ENCODE measurements around the gene UAP1.
"Not testable (repeated sequence)": the region's sequence is repeated elsewhere in the genome, so short reads cannot be mapped to it uniquely, and the experiment has no call there.

UAP1 gene

DNA sequence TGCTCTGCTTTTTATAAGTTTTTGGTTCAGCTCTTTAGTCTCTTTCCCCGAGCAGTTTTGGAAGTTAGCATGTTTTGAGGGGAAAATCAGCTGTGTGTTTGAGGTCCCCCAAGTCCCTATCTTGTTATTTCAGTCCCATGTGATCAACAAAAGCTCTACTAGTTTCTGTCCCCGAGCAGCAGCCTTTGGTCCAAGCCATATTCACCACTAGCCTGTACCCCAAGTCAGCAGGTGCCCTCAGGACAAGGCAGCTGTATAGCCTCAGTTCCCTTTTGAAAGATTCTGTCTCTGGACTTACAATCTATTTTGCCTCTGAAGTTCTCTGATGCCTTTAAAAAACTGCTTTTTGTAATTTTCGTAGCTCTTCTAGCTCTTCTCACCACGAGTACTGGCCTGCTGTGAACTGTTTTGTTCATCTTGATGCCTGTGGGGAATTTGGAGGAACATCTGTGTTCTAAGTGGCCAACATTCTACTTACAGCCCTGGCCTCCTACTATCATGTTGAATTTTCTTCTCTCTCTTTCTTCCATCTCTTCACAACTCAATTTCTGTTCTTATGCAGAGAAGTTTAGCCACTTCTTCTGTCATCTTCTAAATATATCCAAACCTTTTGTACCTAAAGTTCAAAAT is 16.7 kb downstream of the UAP1 start:
- H3K4me3 ChIP-seq (ENCODE audit: control insufficient read depth in 1 of 7, extremely low read depth in 1 of 7, insufficient read depth in 4 of 7, low read depth in 2 of 7, low read length in 6 of 7), result no peak overlapping the region
- no peak for DNase-seq
- CTCF ChIA-PET, result interaction anchor here (0.7 to 1.4 kb wide), 4 partner anchors 11 to 19 kb away, joined by 3 to 7 read pairs (median 4); no protein-coding TSS in a partner anchor
- no peaks in the 10 kb centered on the region for H3K27me3 ChIP-seq (replicated peaks in 2 of 5; ENCODE audit: control insufficient read depth in 4 of 5, insufficient read depth in 5 of 5, low read length in 4 of 5)
- H3K4me1 ChIP-seq (ENCODE audit: control extremely low read depth in 1 of 4, control insufficient read depth in 4 of 4, insufficient read depth in 4 of 4, low read length in 3 of 4), result no peaks in the 10 kb centered on the region
- POLR2A ChIA-PET, result interaction anchor here (0.7 kb wide), 2 partner anchors 18 to 76 kb away, joined by 3 read pairs; no protein-coding TSS in a partner anchor
- H3K36me3 ChIP-seq (ENCODE audit: control insufficient read depth in 4 of 4, insufficient read depth in 4 of 4, low read length in 3 of 4), result peaks cover 0 to 27% (median 9%) of the 10 kb centered on the region in 4 experiments
- H3K27ac ChIP-seq (ENCODE audit: insufficient read depth in 1 of 2, low read depth in 1 of 2, low read length in 2 of 2, poor library complexity in 1 of 2, severe bottlenecking in 2 of 2), result no peak overlapping the region
- H3K9me3 ChIP-seq (ENCODE audit: control extremely low read depth in 1 of 5, control insufficient read depth in 4 of 5, insufficient read depth in 2 of 5, low read depth in 1 of 5, low read length in 4 of 5), result no peaks in the 10 kb centered on the region
- WGBS (ENCODE audit: insufficient coverage), result 91% methylated on average over 2 of the region's 4 CpGs

DNA sequence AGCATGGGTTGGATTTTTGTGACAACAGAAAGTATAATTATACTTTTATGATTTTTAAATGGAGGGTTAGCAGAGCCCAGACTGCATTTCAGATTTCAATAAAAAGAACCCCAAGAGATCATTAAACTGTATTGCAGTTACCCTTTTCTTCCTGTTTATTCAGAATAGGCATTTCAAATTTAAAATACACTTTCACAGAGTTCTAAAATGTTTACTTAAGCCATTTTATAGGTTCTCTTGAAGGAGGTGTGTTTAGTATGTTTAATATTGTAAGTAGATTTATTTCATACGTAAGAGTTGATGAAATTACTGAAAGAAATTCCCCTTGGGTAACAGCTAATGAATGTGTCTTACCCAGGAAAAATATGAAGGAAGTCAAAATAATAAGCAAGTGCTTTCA is 17.4 kb downstream of the UAP1 start:
- DNase-seq, result no peak
- H3K4me3 ChIP-seq (ENCODE audit: control insufficient read depth in 1 of 7, extremely low read depth in 1 of 7, insufficient read depth in 4 of 7, low read depth in 2 of 7, low read length in 6 of 7), result no peak overlapping the region
- ChIA-PET CTCF (interaction anchor here (0.7 kb wide), 1 partner anchor 11 kb away, joined by 3 read pairs; no protein-coding TSS in a partner anchor), POLR2A (interaction anchor here (0.7 kb wide), 1 partner anchor 77 kb away, joined by 3 read pairs; no protein-coding TSS in a partner anchor)
- WGBS (ENCODE audit: insufficient coverage), result 100% methylated on average over 1 of the region's 1 CpG
- no peaks in the 10 kb centered on the region for H3K4me1 ChIP-seq (ENCODE audit: control extremely low read depth in 1 of 4, control insufficient read depth in 4 of 4, insufficient read depth in 4 of 4, low read length in 3 of 4)
- H3K36me3 ChIP-seq (ENCODE audit: control insufficient read depth in 4 of 4, insufficient read depth in 4 of 4, low read length in 3 of 4), result peaks cover 1 to 27% (median 9%) of the 10 kb centered on the region in 4 experiments
- H3K9me3 ChIP-seq (ENCODE audit: control extremely low read depth in 1 of 5, control insufficient read depth in 4 of 5, insufficient read depth in 2 of 5, low read depth in 1 of 5, low read length in 4 of 5), result no peaks in the 10 kb centered on the region
- H3K27ac ChIP-seq (ENCODE audit: insufficient read depth in 1 of 2, low read depth in 1 of 2, low read length in 2 of 2, poor library complexity in 1 of 2, severe bottlenecking in 2 of 2), result no peak overlapping the region
- no peaks in the 10 kb centered on the region for H3K27me3 ChIP-seq (replicated peaks in 2 of 5; ENCODE audit: control insufficient read depth in 4 of 5, insufficient read depth in 5 of 5, low read length in 4 of 5)

DNA sequence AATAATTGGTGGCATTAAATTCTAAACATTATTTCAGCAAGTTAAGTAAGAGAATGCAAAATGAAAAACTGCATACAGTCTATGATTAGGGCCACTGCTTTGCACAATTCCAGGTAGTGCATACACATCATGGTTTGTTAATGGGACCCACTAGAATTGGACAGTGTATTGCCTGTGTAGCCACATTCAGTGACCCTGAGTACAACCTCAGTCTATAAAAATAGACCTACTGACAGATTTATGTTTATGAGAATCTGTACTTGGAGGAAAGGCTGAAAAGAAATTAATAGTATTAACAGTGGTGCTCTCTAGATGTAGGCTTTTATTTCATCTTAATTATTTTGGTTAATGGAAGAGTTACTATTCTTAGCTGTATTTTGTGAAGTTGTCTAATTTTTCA is 18.8 kb downstream of the UAP1 start:
- DNase-seq, result no peak
- ChIA-PET POLR2A (interaction anchor here (0.7 kb wide), 1 partner anchor 423 kb away, joined by 3 read pairs; no protein-coding TSS in a partner anchor), CTCF (no interaction called here)
- H3K4me3 ChIP-seq (ENCODE audit: control insufficient read depth in 1 of 7, extremely low read depth in 1 of 7, insufficient read depth in 4 of 7, low read depth in 2 of 7, low read length in 6 of 7), result no peak overlapping the region
- H3K9me3 ChIP-seq (ENCODE audit: control extremely low read depth in 1 of 5, control insufficient read depth in 4 of 5, insufficient read depth in 2 of 5, low read depth in 1 of 5, low read length in 4 of 5), result no peaks in the 10 kb centered on the region
- no peaks in the 10 kb centered on the region for H3K27me3 ChIP-seq (replicated peaks in 2 of 5; ENCODE audit: control insufficient read depth in 4 of 5, insufficient read depth in 5 of 5, low read length in 4 of 5)
- H3K36me3 ChIP-seq (ENCODE audit: control insufficient read depth in 4 of 4, insufficient read depth in 4 of 4, low read length in 3 of 4), result peaks cover 4 to 34% (median 9%) of the 10 kb centered on the region in 4 experiments
- H3K27ac ChIP-seq (ENCODE audit: insufficient read depth in 1 of 2, low read depth in 1 of 2, low read length in 2 of 2, poor library complexity in 1 of 2, severe bottlenecking in 2 of 2), result no peak overlapping the region
- H3K4me1 ChIP-seq (ENCODE audit: control extremely low read depth in 1 of 4, control insufficient read depth in 4 of 4, insufficient read depth in 4 of 4, low read length in 3 of 4), result no peaks in the 10 kb centered on the region

- POLR2A ChIA-PET; DNase-seq; H3K27ac ChIP-seq (ENCODE audit: insufficient read depth in 1 of 2, low read depth in 1 of 2, low read length in 2 of 2, poor library complexity in 1 of 2, severe bottlenecking in 2 of 2); H3K9me3 ChIP-seq (ENCODE audit: control extremely low read depth in 1 of 5, control insufficient read depth in 4 of 5, insufficient read depth in 2 of 5, low read depth in 1 of 5, low read length in 4 of 5); CTCF ChIA-PET; H3K4me1 ChIP-seq (ENCODE audit: control extremely low read depth in 1 of 4, control insufficient read depth in 4 of 4, insufficient read depth in 4 of 4, low read length in 3 of 4); H3K4me3 ChIP-seq (ENCODE audit: control insufficient read depth in 1 of 7, extremely low read depth in 1 of 7, insufficient read depth in 4 of 7, low read depth in 2 of 7, low read length in 6 of 7); H3K27me3 ChIP-seq (replicated peaks in 2 of 5; ENCODE audit: control insufficient read depth in 4 of 5, insufficient read depth in 5 of 5, low read length in 4 of 5): not testable (repeated sequence)
- 81% methylated on average over 3 of the region's 6 CpGs for WGBS (ENCODE audit: insufficient coverage)
- peaks cover 2 to 33% (median 13%) of the 10 kb centered on the region in 4 experiments for H3K36me3 ChIP-seq (ENCODE audit: control insufficient read depth in 4 of 4, insufficient read depth in 4 of 4, low read length in 3 of 4)
Observed at GRCh38 chr1:162582901-162583300, 21.4 kb downstream of the UAP1 start.

DNA sequence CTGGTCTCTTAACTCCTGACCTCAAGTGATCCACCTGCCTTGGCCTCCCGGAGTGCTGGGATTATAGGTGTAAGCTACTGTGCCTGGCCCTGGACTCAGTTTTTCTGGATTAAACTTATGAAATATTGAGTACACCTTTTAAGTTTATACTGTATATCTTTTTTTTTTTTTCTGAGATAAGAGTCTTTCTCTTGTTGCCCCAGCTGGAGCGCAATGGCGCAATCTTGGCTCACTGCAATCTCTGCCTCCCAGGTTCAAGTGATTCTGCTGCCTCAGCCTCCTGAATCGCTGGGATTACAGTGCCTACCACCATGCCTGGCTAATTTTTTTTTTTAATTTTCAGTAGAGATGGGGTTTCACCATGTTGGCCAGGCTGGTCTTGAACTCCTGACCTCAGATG is 23.6 kb downstream of the UAP1 start:
- CTCF ChIA-PET, result interaction anchor here (0.6 kb wide), 1 partner anchor 1434 kb away, joined by 3 read pairs; no protein-coding TSS in a partner anchor

DNA sequence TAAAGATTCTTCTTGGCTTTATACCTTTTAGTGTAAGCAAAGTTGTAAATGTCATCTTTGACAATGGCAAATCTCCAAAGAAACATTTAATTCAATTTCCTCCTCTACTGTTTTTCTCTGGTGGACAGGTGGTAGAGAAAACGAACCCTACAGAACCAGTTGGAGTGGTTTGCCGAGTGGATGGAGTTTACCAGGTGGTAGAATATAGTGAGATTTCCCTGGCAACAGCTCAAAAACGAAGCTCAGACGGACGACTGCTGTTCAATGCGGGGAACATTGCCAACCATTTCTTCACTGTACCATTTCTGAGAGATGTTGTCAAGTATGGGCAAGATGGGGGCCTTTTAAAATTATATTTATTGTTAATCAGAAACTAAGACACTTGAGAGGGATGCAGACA is 25.8 kb downstream of the UAP1 start:
- Histone ChIP-seq H3K9me3 (ENCODE audit: control extremely low read depth in 1 of 5, control insufficient read depth in 4 of 5, insufficient read depth in 2 of 5, low read depth in 1 of 5, low read length in 4 of 5) (no peaks in the 10 kb centered on the region), H3K4me3 (ENCODE audit: control insufficient read depth in 1 of 7, extremely low read depth in 1 of 7, insufficient read depth in 4 of 7, low read depth in 2 of 7, low read length in 6 of 7) (no peak overlapping the region), H3K4me1 (ENCODE audit: control extremely low read depth in 1 of 4, control insufficient read depth in 4 of 4, insufficient read depth in 4 of 4, low read length in 3 of 4) (no peaks in the 10 kb centered on the region), H3K36me3 (ENCODE audit: control insufficient read depth in 4 of 4, insufficient read depth in 4 of 4, low read length in 3 of 4) (peaks cover 2 to 23% (median 15%) of the 10 kb centered on the region in 4 experiments), H3K27me3 (replicated peaks in 2 of 5; ENCODE audit: control insufficient read depth in 4 of 5, insufficient read depth in 5 of 5, low read length in 4 of 5) (no peaks in the 10 kb centered on the region), H3K27ac (ENCODE audit: insufficient read depth in 1 of 2, low read depth in 1 of 2, low read length in 2 of 2, poor library complexity in 1 of 2, severe bottlenecking in 2 of 2) (no peak overlapping the region)
- no peak for DNase-seq
- 98% methylated on average over 6 of the region's 6 CpGs for WGBS (ENCODE audit: insufficient coverage)
- CTCF ChIA-PET, result interaction anchor here (0.9 kb wide), 1 partner anchor 25 kb away, joined by 3 read pairs; no protein-coding TSS in a partner anchor
- POLR2A ChIA-PET, result no interaction called here

More for the DNA sequence above, 23.6 kb downstream of the UAP1 start:
- WGBS (ENCODE audit: insufficient coverage), result 100% methylated on average over 3 of the region's 4 CpGs
- H3K27me3 ChIP-seq (replicated peaks in 2 of 5; ENCODE audit: control insufficient read depth in 4 of 5, insufficient read depth in 5 of 5, low read length in 4 of 5); DNase-seq; H3K9me3 ChIP-seq (ENCODE audit: control extremely low read depth in 1 of 5, control insufficient read depth in 4 of 5, insufficient read depth in 2 of 5, low read depth in 1 of 5, low read length in 4 of 5); POLR2A ChIA-PET; H3K27ac ChIP-seq (ENCODE audit: insufficient read depth in 1 of 2, low read depth in 1 of 2, low read length in 2 of 2, poor library complexity in 1 of 2, severe bottlenecking in 2 of 2); H3K4me3 ChIP-seq (ENCODE audit: control insufficient read depth in 1 of 7, extremely low read depth in 1 of 7, insufficient read depth in 4 of 7, low read depth in 2 of 7, low read length in 6 of 7); H3K4me1 ChIP-seq (ENCODE audit: control extremely low read depth in 1 of 4, control insufficient read depth in 4 of 4, insufficient read depth in 4 of 4, low read length in 3 of 4): not testable (repeated sequence)
- H3K36me3 ChIP-seq (ENCODE audit: control insufficient read depth in 4 of 4, insufficient read depth in 4 of 4, low read length in 3 of 4), result peaks cover 2 to 33% (median 15%) of the 10 kb centered on the region in 4 experiments

GRCh38 chr1:162587761-162588260 is 26.3 kb downstream of the UAP1 start:
- POLR2A ChIA-PET, result no interaction called here
- no peaks in the 10 kb centered on the region for H3K27me3 ChIP-seq (replicated peaks in 2 of 5; ENCODE audit: control insufficient read depth in 4 of 5, insufficient read depth in 5 of 5, low read length in 4 of 5)
- no peaks in the 10 kb centered on the region for H3K9me3 ChIP-seq (ENCODE audit: control extremely low read depth in 1 of 5, control insufficient read depth in 4 of 5, insufficient read depth in 2 of 5, low read depth in 1 of 5, low read length in 4 of 5)
- no peak for DNase-seq
- H3K27ac ChIP-seq (ENCODE audit: insufficient read depth in 1 of 2, low read depth in 1 of 2, low read length in 2 of 2, poor library complexity in 1 of 2, severe bottlenecking in 2 of 2), result no peak overlapping the region
- no peaks in the 10 kb centered on the region for H3K4me1 ChIP-seq (ENCODE audit: control extremely low read depth in 1 of 4, control insufficient read depth in 4 of 4, insufficient read depth in 4 of 4, low read length in 3 of 4)
- WGBS (ENCODE audit: insufficient coverage), result 100% methylated on average over 1 of the region's 5 CpGs
- no peak overlapping the region for H3K4me3 ChIP-seq (ENCODE audit: control insufficient read depth in 1 of 7, extremely low read depth in 1 of 7, insufficient read depth in 4 of 7, low read depth in 2 of 7, low read length in 6 of 7)
- H3K36me3 ChIP-seq (ENCODE audit: control insufficient read depth in 4 of 4, insufficient read depth in 4 of 4, low read length in 3 of 4), result peaks cover 4 to 25% (median 20%) of the 10 kb centered on the region in 4 experiments
- CTCF ChIA-PET, result interaction anchor here (0.9 kb wide), 1 partner anchor 25 kb away, joined by 3 read pairs; no protein-coding TSS in a partner anchor
